ENCODE data around the gene LMOD3. TPM values are rescaled to one million over a fixed set of nuclear protein-coding genes. Genes with fewer than 3 reads are reported as not detected.
A peak's percentile ranks its signal among the peaks of the same experiment; 100 is the strongest.

LMOD3 gene
- total and polyA plus RNA-seq, 2 experiments from 2014 or later, result 0.18 to 0.61 TPM

GRCh38 chr3:69162308-69162980, 40.0 kb upstream of the LMOD3 start:
- no peak overlapping the region for H3K4me3 ChIP-seq

GRCh38 chr3:69161587-69162307, 39.4 kb upstream of the LMOD3 start:
- Histone ChIP-seq H3K27me3 (no peaks in the 10 kb centered on the region), H3K9me3 (ENCODE audit: low read depth) (no peaks in the 10 kb centered on the region), H3K4me1 (ENCODE audit: low read depth) (no peaks in the 10 kb centered on the region), H3K36me3 (no peaks in the 10 kb centered on the region), H3K27ac (no peak overlapping the region), H3K4me3 (no peak overlapping the region)
- peak; percentile 92 for TF ChIP-seq CTCF (IDR thresholded peaks at IDR 0.05; ENCODE audit: low read depth, low read length)
- DNase-seq (ENCODE audit: low read depth in 1 of 2, low spot score in 1 of 2), result peak; percentile 66 to 71

More at GRCh38 chr3:69162308-69162980, 40.0 kb upstream of the LMOD3 start:
- no peak overlapping the region for H3K27ac ChIP-seq
- no peak for DNase-seq (ENCODE audit: low read depth in 1 of 2, low spot score in 1 of 2)
- no peaks in the 10 kb centered on the region for H3K9me3 ChIP-seq (ENCODE audit: low read depth)
- H3K27me3 ChIP-seq, result no peaks in the 10 kb centered on the region
- H3K36me3 ChIP-seq, result no peaks in the 10 kb centered on the region
- no peak for TF ChIP-seq CTCF (IDR thresholded peaks at IDR 0.05; ENCODE audit: low read depth, low read length)
- no peaks in the 10 kb centered on the region for H3K4me1 ChIP-seq (ENCODE audit: low read depth)

- Histone ChIP-seq H3K4me1 (ENCODE audit: low read depth) (no peaks in the 10 kb centered on the region), H3K9me3 (ENCODE audit: low read depth) (no peaks in the 10 kb centered on the region), H3K27ac (no peak overlapping the region), H3K27me3 (no peaks in the 10 kb centered on the region), H3K36me3 (no peaks in the 10 kb centered on the region), H3K4me3 (no peak overlapping the region)
- TF ChIP-seq CTCF (IDR thresholded peaks at IDR 0.05; ENCODE audit: low read depth, low read length), result no peak
- DNase-seq (ENCODE audit: low read depth in 1 of 2, low spot score in 1 of 2), result no peak
Observed at GRCh38 chr3:69160525-69160924, 38.1 kb upstream of the LMOD3 start.

GRCh38 chr3:69160107-69160506, 37.7 kb upstream of the LMOD3 start:
- no peak overlapping the region for H3K27ac ChIP-seq
- no peaks in the 10 kb centered on the region for H3K27me3 ChIP-seq
- H3K36me3 ChIP-seq, result no peaks in the 10 kb centered on the region
- H3K4me3 ChIP-seq, result no peak overlapping the region
- no peak for DNase-seq (ENCODE audit: low read depth in 1 of 2, low spot score in 1 of 2)
- no peaks in the 10 kb centered on the region for H3K4me1 ChIP-seq (ENCODE audit: low read depth)
- no peak for TF ChIP-seq CTCF (IDR thresholded peaks at IDR 0.05; ENCODE audit: low read depth, low read length)
- H3K9me3 ChIP-seq (ENCODE audit: low read depth), result no peaks in the 10 kb centered on the region

DNA sequence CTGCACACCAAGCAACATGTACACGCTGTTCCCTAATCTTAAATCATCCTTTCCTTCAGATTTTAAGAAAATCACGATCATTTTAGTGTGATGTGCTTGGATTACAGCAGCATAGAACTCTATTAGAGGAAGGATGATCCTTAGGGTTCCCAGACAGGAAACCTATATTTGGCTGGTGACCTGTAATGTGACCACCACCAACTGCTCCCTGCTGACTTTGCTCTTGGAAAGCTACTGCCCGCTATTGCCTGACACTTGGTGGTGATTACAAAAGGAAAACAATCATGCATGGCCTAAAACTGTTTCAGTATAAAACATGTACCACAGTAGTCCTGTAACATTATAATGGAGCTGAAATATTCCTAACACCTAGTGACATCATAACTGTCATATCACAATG, 27.2 kb upstream of the LMOD3 start:
- no peak for DNase-seq (ENCODE audit: low read depth in 1 of 2, low spot score in 1 of 2)
- Histone ChIP-seq H3K4me3 (no peak overlapping the region), H3K4me1 (ENCODE audit: low read depth) (peaks cover 9% of the 10 kb centered on the region), H3K9me3 (ENCODE audit: low read depth) (no peaks in the 10 kb centered on the region), H3K27me3 (peaks cover 13% of the 10 kb centered on the region), H3K27ac (no peak overlapping the region), H3K36me3 (no peaks in the 10 kb centered on the region)
- TF ChIP-seq CTCF (IDR thresholded peaks at IDR 0.05; ENCODE audit: low read depth, low read length), result no peak

Measured in cardiac muscle cell (in vitro differentiated cells and primary cell).